Testis (tissue), 3 donors: Measurements from ENCODE around the gene HUNK. TPM values are rescaled to one million over a fixed set of nuclear protein-coding genes. Genes with fewer than 3 reads are reported as not detected.

Source experiments
- DNase-seq: peaks from one replicate; pipeline ENCODE4 v3.0.0-alpha.2; 2019
- H3K27ac ChIP-seq, 2 donors: fragments of 200-600 bp; sonication (generic); one replicate each; pipeline ENCODE4 v1.5.1; 2019
- H3K27me3 ChIP-seq: fragments of 200-600 bp; sonication (generic); one replicate; pipeline ENCODE4 v1.5.1; 2019
- H3K36me3 ChIP-seq: fragments of 200-600 bp; sonication (generic); one replicate; pipeline ENCODE4 v1.5.1; 2017; ENCODE audit warnings: low read depth; ENCODE audit errors: missing control alignments
- H3K4me1 ChIP-seq: fragments of 200-600 bp; sonication (generic); one replicate; pipeline ENCODE4 v1.5.1; 2019
- H3K4me3 ChIP-seq, 2 donors: fragments of 200-600 bp; sonication (generic); one replicate each; pipeline ENCODE4 v1.5.1; 2017 to 2019
- H3K9me3 ChIP-seq: fragments of 200-600 bp; sonication (generic); one replicate; pipeline ENCODE4 v1.5.1; 2017
- POLR2A ChIP-seq: fragments of 450-650 bp; IDR thresholded peaks from one replicate; pipeline ENCODE4 v1.6.1; 2017; ENCODE audit warnings: antibody characterized with exemption, mild to moderate bottlenecking, moderate library complexity
- WGBS, 2 donors: methylation state at CpG; one replicate each; pipeline ENCODE4 v1.1.5; 2018; 5-methylcytosine and 5-hydroxymethylcytosine counted together
- intact Hi-C: fragments of 100-400 bp; cut with DNase I; formaldehyde crosslinking; loops from one replicate; pipeline ENCODE4 v1.15.1; 2023; ENCODE audit warnings: low total_unique reads
- polyA plus RNA-seq: library from polyadenylated mRNA; stranded (reverse); fragments of 350-450 nt; fragmentation: Illumina TruSeq; extraction: RNeasy Lipid Tissue Mini Kit (QIAGEN cat#74804); gene quantifications from one replicate; pipeline ENCODE4 v1.2.3, GENCODE V29; 2014; ENCODE audit warnings: low read depth, low replicate concordance; ENCODE audit not compliant: insufficient read depth
- total RNA-seq, 2 donors: library from RNA; depleted of rRNA; stranded (reverse); fragments of >200 nt; gene quantifications; one replicate each; pipeline ENCODE4 v1.2.3, GENCODE V29; 2016
- TF ChIP-seq, protein P1 (sequence below), 3 experiments: fragments of 450-650 bp in 2 of 3; fragments of 200-600 bp in 1 of 3; sonication (generic) in 1 of 3; IDR thresholded peaks; one replicate each; pipeline ENCODE4 v1.5.1; 2016 to 2019; ENCODE audit warnings: antibody characterized with exemption in 3 of 3, mild to moderate bottlenecking in 2 of 3, moderate library complexity in 1 of 3

HUNK gene
- total and polyA plus RNA-seq, 3 donors from 2014 or later, result 2.1 to 7.6 (median 6.8) TPM

DNA sequence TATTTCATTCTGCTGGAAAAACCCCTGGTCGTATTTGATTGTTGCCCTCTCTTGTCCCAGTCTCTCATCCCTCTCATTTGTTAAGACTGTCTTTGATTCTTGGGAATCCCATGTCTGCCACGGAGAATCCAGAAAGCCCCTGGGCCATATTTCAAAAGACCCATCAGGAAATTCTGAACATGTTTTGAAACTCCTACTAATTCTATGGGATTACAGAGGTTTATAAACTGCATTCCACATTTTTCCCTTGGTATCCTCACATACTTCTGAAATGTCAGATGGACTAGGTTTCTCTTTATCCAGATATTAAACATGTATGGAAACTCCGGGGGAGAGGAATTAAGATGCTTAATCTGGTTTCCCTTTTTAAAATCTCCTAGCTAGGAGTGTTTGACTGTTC is 80.0 kb downstream of the HUNK start:
- no peak for TF ChIP-seq POLR2A
- intact Hi-C loops, result no loop called here

DNA sequence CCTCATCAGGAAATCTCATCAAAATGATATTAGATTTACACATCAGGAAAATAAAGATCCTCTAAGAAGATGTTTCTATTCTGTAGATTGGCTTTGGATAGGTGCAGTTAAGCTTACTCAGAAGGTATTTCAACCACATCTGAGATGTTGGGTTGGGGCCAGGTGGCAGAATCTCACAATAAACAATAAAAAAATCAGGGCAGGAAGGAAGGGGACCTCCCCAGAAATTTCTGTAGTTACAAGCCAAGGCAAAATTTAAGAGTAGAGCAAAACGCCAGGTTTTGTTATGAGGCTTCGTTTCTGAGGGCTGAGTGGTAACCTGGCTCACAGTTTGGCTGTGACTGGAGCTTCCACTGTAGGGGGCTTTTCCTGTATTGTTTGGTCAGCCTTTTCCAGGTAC is 84.8 kb downstream of the HUNK start:
- DNase-seq, result no peak
- WGBS, 2 donors, result 70 to 75% methylated on average over 2 of the region's 2 CpGs

More for the DNA sequence above, 80.0 kb downstream of the HUNK start:
- H3K4me1 ChIP-seq, result peaks cover 12% of the 10 kb centered on the region
- no peaks in the 10 kb centered on the region for H3K9me3 ChIP-seq
- WGBS, 2 donors, result 90 to 92% methylated on average over 3 of the region's 3 CpGs
- H3K4me3 ChIP-seq, result no peak overlapping the region
- no peaks in the 10 kb centered on the region for H3K36me3 ChIP-seq
- no peak overlapping the region for H3K27ac ChIP-seq
- H3K27me3 ChIP-seq, result no peaks in the 10 kb centered on the region
- DNase-seq, result no peak

DNA sequence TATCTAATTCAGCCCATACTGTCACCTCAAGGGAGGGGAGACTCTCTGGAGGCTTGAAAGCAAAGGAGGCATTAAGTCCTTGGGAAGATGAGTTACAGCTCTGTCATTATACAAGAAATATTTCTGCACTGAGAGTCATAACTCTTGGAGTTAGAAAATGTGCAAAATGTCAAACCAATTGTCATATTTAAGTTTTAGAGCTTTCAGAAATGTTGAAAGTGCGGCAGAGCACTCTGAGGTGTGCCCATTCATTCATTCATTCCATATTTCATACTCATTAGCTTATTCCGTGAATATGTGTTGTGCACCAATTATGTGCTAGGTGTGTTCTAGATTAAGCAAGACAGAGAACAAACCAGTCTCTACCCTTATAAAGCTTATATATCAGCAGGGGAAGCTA is 87.1 kb downstream of the HUNK start:
- 38 to 50% methylated on average over 2 of the region's 2 CpGs for WGBS, 2 donors
- no peak overlapping the region for H3K4me3 ChIP-seq
- no peak overlapping the region for H3K27ac ChIP-seq
- no peaks in the 10 kb centered on the region for H3K27me3 ChIP-seq
- intact Hi-C loops, result no loop called here
- DNase-seq, result no peak
- no peaks in the 10 kb centered on the region for H3K4me1 ChIP-seq
- no peaks in the 10 kb centered on the region for H3K9me3 ChIP-seq
- H3K36me3 ChIP-seq, result no peaks in the 10 kb centered on the region
- TF ChIP-seq, protein P1, sequence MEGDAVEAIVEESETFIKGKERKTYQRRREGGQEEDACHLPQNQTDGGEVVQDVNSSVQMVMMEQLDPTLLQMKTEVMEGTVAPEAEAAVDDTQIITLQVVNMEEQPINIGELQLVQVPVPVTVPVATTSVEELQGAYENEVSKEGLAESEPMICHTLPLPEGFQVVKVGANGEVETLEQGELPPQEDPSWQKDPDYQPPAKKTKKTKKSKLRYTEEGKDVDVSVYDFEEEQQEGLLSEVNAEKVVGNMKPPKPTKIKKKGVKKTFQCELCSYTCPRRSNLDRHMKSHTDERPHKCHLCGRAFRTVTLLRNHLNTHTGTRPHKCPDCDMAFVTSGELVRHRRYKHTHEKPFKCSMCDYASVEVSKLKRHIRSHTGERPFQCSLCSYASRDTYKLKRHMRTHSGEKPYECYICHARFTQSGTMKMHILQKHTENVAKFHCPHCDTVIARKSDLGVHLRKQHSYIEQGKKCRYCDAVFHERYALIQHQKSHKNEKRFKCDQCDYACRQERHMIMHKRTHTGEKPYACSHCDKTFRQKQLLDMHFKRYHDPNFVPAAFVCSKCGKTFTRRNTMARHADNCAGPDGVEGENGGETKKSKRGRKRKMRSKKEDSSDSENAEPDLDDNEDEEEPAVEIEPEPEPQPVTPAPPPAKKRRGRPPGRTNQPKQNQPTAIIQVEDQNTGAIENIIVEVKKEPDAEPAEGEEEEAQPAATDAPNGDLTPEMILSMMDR (IDR thresholded peaks at IDR 0.05), result no peak

More for the DNA sequence above, 84.8 kb downstream of the HUNK start:
- no peak overlapping the region for H3K4me3 ChIP-seq
- H3K27me3 ChIP-seq, result no peaks in the 10 kb centered on the region
- no peaks in the 10 kb centered on the region for H3K4me1 ChIP-seq
- no peak overlapping the region for H3K27ac ChIP-seq
- no peaks in the 10 kb centered on the region for H3K36me3 ChIP-seq
- H3K9me3 ChIP-seq, result no peaks in the 10 kb centered on the region
- TF ChIP-seq, protein P1 (IDR thresholded peaks at IDR 0.05), result no peak
- no peak for TF ChIP-seq POLR2A
- intact Hi-C loops, result no loop called here

DNA sequence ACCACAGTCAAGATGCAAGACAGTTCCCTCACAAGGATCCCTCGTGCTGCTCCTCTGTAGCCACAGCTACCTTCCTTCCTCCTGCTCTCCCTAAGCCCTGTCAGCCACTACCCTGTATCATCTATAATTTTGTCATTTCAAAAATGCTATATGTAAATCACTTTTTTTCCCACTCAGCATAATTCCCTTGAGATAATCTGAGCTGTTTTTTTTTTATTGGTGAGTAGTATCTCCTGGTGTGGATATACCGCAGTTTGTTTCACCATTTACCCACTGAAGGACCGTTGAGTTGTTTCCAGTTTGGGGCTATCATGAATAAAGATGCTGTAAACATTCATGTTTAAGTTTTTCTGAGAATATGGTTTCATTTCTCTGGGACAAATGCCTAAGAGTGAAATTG is 88.2 kb downstream of the HUNK start:
- intact Hi-C loops, result no loop called here
- TF ChIP-seq, protein P1 (IDR thresholded peaks at IDR 0.05), result no peak
- no peak for TF ChIP-seq POLR2A
- Histone ChIP-seq H3K4me1 (no peaks in the 10 kb centered on the region), H3K4me3 (no peak overlapping the region), H3K9me3 (no peaks in the 10 kb centered on the region), H3K27ac (no peak overlapping the region), H3K36me3 (no peaks in the 10 kb centered on the region), H3K27me3 (no peaks in the 10 kb centered on the region)
- DNase-seq, result no peak
- 92 to 97% methylated on average over 3 of the region's 3 CpGs for WGBS, 2 donors

DNA sequence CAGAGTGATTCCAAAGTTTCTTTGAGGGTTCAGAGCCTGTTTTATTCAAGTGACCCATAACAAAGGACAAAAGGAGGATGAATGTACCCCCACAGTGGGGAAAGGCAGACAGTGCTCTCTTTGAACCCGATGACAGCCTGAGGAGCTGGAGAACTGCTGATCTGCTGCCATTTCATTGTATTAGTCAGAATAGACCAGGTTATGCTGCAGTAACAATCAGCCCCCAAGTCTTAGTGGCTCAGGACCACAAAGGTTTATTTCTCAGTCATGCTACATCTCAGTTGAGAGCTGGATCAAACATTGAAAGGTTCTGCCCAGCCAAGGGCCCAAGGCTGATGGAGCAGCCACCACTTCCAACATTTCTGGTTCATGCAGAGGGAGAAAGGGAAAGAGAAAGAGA is 88.9 kb downstream of the HUNK start:
- TF ChIP-seq, protein P1 (IDR thresholded peaks at IDR 0.05), result no peak
- no peak for TF ChIP-seq POLR2A
- no peaks in the 10 kb centered on the region for H3K4me1 ChIP-seq
- no peak overlapping the region for H3K27ac ChIP-seq
- no peak for DNase-seq
- H3K4me3 ChIP-seq, result no peak overlapping the region
- WGBS, 2 donors, result 90 to 100% methylated on average over 1 of the region's 1 CpG
- no peaks in the 10 kb centered on the region for H3K36me3 ChIP-seq
- intact Hi-C loops, result no loop called here
- no peaks in the 10 kb centered on the region for H3K9me3 ChIP-seq
- H3K27me3 ChIP-seq, result no peaks in the 10 kb centered on the region
